CD4-positive, CD25-positive, alpha-beta regulatory T cell (primary cell): ENCODE results near the gene AQP4. TPM values are rescaled to one million over a fixed set of nuclear protein-coding genes. Genes with fewer than 3 reads are reported as not detected.
A peak's percentile ranks its signal among the peaks of the same experiment; 100 is the strongest.

Experiments
- ATAC-seq, 2 donors: fragments of 150-1000 bp; cut with Tn5 transposase; one replicate each; pipeline ENCODE4 v1.10.0; 2021; ENCODE audit warnings: low read depth in 2 of 2, moderate number of reproducible peaks in 2 of 2, moderate library complexity in 1 of 2
- DNase-seq, 3 donors: peaks; one replicate each; pipeline versions ENCODE4 v3.0.0 to v3.0.0-alpha.2; 2012 to 2022; ENCODE audit warnings: mixed read lengths in 1 of 3
- H3K27ac ChIP-seq: one replicate; pipeline ENCODE4 v1.7.0; 2013; ENCODE audit warnings: mild to moderate bottlenecking, low read length; ENCODE audit not compliant: insufficient read depth, poor library complexity, severe bottlenecking
- H3K27me3 ChIP-seq: one replicate; pipeline ENCODE4 v1.7.0; 2013; ENCODE audit warnings: low read length; ENCODE audit not compliant: control insufficient read depth, insufficient read depth
- H3K36me3 ChIP-seq: one replicate; pipeline ENCODE4 v1.7.0; 2013; ENCODE audit warnings: mild to moderate bottlenecking, low read length, moderate library complexity; ENCODE audit not compliant: control insufficient read depth, insufficient read depth
- H3K4me1 ChIP-seq: 2 replicates; pipeline ENCODE4 v1.7.0; 2013; ENCODE audit warnings: mild to moderate bottlenecking, low read length; ENCODE audit not compliant: insufficient read depth, control insufficient read depth, poor library complexity, severe bottlenecking
- H3K4me3 ChIP-seq: one replicate; pipeline ENCODE4 v1.7.0; 2013; ENCODE audit warnings: low read depth, mild to moderate bottlenecking, low read length, moderate library complexity
- H3K9me3 ChIP-seq, 2 experiments: 1 replicate in 1 of 2; 2 replicates in 1 of 2; pipeline ENCODE4 v1.7.0; 2013; ENCODE audit warnings: low read length in 2 of 2, mild to moderate bottlenecking in 1 of 2, moderate library complexity in 1 of 2; ENCODE audit not compliant: control insufficient read depth in 2 of 2
- H3K27ac Mint-ChIP-seq, 3 donors: one replicate each; pipeline ENCODE4 v1.8.0; 2020 to 2022; ENCODE audit warnings: mild to moderate bottlenecking in 3 of 3, mixed read lengths in 3 of 3, moderate library complexity in 2 of 3
- H3K27me3 Mint-ChIP-seq: one replicate; pipeline ENCODE4 v1.8.0; 2022; ENCODE audit warnings: mild to moderate bottlenecking, mixed read lengths
- H3K36me3 Mint-ChIP-seq: one replicate; pipeline ENCODE4 v1.8.0; 2020; ENCODE audit warnings: mixed read lengths
- H3K4me1 Mint-ChIP-seq, 4 donors: one replicate each; pipeline ENCODE4 v1.8.0; 2020 to 2022; ENCODE audit warnings: mixed read lengths in 4 of 4, mild to moderate bottlenecking in 1 of 4
- H3K4me3 Mint-ChIP-seq, 4 donors: one replicate each; pipeline ENCODE4 v1.8.0; 2020 to 2022; ENCODE audit warnings: mild to moderate bottlenecking in 4 of 4, mixed read lengths in 4 of 4, moderate library complexity in 3 of 4
- H3K9me3 Mint-ChIP-seq, 7 donors: one replicate each; pipeline ENCODE4 v1.8.0; 2020 to 2022; ENCODE audit warnings: mixed read lengths in 7 of 7, mild to moderate bottlenecking in 3 of 7, moderate library complexity in 2 of 7
- polyA plus RNA-seq, 4 donors: library from polyadenylated mRNA; unstranded; fragments of 300-500 nt; fragmentation: Illumina TruSeq; gene quantifications; one replicate each; pipeline ENCODE4 v1.2.3, GENCODE V29; 2021
- total RNA-seq: library from RNA; stranded (reverse); gene quantifications from one replicate; pipeline ENCODE4 v1.2.3, GENCODE V29; 2022

AQP4 gene
- total and polyA plus RNA-seq, 5 donors from 2014 or later: not detected

GRCh38 chr18:26893996-26894395 is 28.5 kb upstream of the AQP4 start:
- H3K4me3 ChIP-seq: no peak overlapping the region
- H3K9me3 Mint-ChIP-seq: peaks cover 2 to 6% (median 3%) of the 10 kb centered on the region in 7 donors
- H3K36me3 ChIP-seq: no peaks in the 10 kb centered on the region
- H3K27ac ChIP-seq: no peak overlapping the region
- no peaks in the 10 kb centered on the region for H3K27me3 ChIP-seq
- no peak overlapping the region for H3K27ac Mint-ChIP-seq
- H3K4me1 Mint-ChIP-seq: peaks cover 0 to 4% (median 0%) of the 10 kb centered on the region in 4 donors
- H3K9me3 ChIP-seq: no peaks in the 10 kb centered on the region
- H3K4me1 ChIP-seq: no peaks in the 10 kb centered on the region
- no peak for ATAC-seq
- no peaks in the 10 kb centered on the region for H3K36me3 Mint-ChIP-seq
- no peak overlapping the region for H3K4me3 Mint-ChIP-seq
- H3K27me3 Mint-ChIP-seq: no peaks in the 10 kb centered on the region
- DNase-seq: no peak

- H3K36me3 ChIP-seq: no peaks in the 10 kb centered on the region
- Mint-ChIP-seq H3K9me3 (peaks cover 0 to 4% (median 3%) of the 10 kb centered on the region in 7 donors), H3K36me3 (no peaks in the 10 kb centered on the region), H3K4me1 (peaks cover 0 to 4% (median 0%) of the 10 kb centered on the region in 4 donors), H3K27me3 (peaks cover 4% of the 10 kb centered on the region), H3K27ac (no peak overlapping the region), H3K4me3 (no peak overlapping the region)
- H3K27me3 ChIP-seq: no peaks in the 10 kb centered on the region
- ATAC-seq: no peak
- H3K4me1 ChIP-seq: no peaks in the 10 kb centered on the region
- H3K9me3 ChIP-seq: no peaks in the 10 kb centered on the region
- no peak overlapping the region for H3K27ac ChIP-seq
- H3K4me3 ChIP-seq: no peak overlapping the region
- no peak for DNase-seq
Measured at GRCh38 chr18:26888259-26888658, 22.8 kb upstream of the AQP4 start.

- Mint-ChIP-seq H3K27ac (no peak overlapping the region), H3K9me3 (peaks cover 0 to 18% (median 6%) of the 10 kb centered on the region in 7 donors), H3K36me3 (no peaks in the 10 kb centered on the region), H3K27me3 (no peaks in the 10 kb centered on the region), H3K4me3 (no peak overlapping the region), H3K4me1 (no peaks in the 10 kb centered on the region)
- Histone ChIP-seq H3K27ac (no peak overlapping the region), H3K27me3 (no peaks in the 10 kb centered on the region), H3K4me1 (no peaks in the 10 kb centered on the region), H3K9me3 (no peaks in the 10 kb centered on the region), H3K36me3 (no peaks in the 10 kb centered on the region), H3K4me3 (no peak overlapping the region)
- no peak for ATAC-seq
- no peak for DNase-seq
Measured at GRCh38 chr18:26875040-26875654, 9.6 kb upstream of the AQP4 start.

GRCh38 chr18:26874283-26874682 is 8.8 kb upstream of the AQP4 start:
- no peaks in the 10 kb centered on the region for H3K27me3 Mint-ChIP-seq
- Histone ChIP-seq H3K36me3 (no peaks in the 10 kb centered on the region), H3K27me3 (no peaks in the 10 kb centered on the region), H3K4me1 (no peaks in the 10 kb centered on the region), H3K9me3 (no peaks in the 10 kb centered on the region), H3K27ac (no peak overlapping the region), H3K4me3 (no peak overlapping the region)
- no peak overlapping the region for H3K27ac Mint-ChIP-seq
- no peak overlapping the region for H3K4me3 Mint-ChIP-seq
- peaks cover 0 to 16% (median 4%) of the 10 kb centered on the region in 7 donors for H3K9me3 Mint-ChIP-seq
- H3K36me3 Mint-ChIP-seq: no peaks in the 10 kb centered on the region
- ATAC-seq (no peak), DNase-seq (no peak)
- H3K4me1 Mint-ChIP-seq: no peaks in the 10 kb centered on the region

GRCh38 chr18:26869640-26870039 is 4.1 kb upstream of the AQP4 start:
- no peak overlapping the region for H3K4me3 Mint-ChIP-seq
- no peak for ATAC-seq
- H3K36me3 ChIP-seq: no peaks in the 10 kb centered on the region
- no peak for DNase-seq
- H3K27ac ChIP-seq: no peak overlapping the region
- no peaks in the 10 kb centered on the region for H3K27me3 ChIP-seq
- no peaks in the 10 kb centered on the region for H3K36me3 Mint-ChIP-seq
- no peaks in the 10 kb centered on the region for H3K9me3 ChIP-seq
- no peaks in the 10 kb centered on the region for H3K4me1 Mint-ChIP-seq
- H3K27me3 Mint-ChIP-seq: no peaks in the 10 kb centered on the region
- H3K4me3 ChIP-seq: no peak overlapping the region
- H3K4me1 ChIP-seq: no peaks in the 10 kb centered on the region
- no peak overlapping the region for H3K27ac Mint-ChIP-seq
- peaks cover 0 to 10% (median 0%) of the 10 kb centered on the region in 7 donors for H3K9me3 Mint-ChIP-seq

- Mint-ChIP-seq H3K9me3 (peaks cover 0 to 8% (median 0%) of the 10 kb centered on the region in 7 donors), H3K4me1 (no peaks in the 10 kb centered on the region), H3K27ac (no peak overlapping the region), H3K4me3 (no peak overlapping the region), H3K36me3 (no peaks in the 10 kb centered on the region), H3K27me3 (no peaks in the 10 kb centered on the region)
- Histone ChIP-seq H3K4me3 (no peak overlapping the region), H3K9me3 (no peaks in the 10 kb centered on the region), H3K36me3 (no peaks in the 10 kb centered on the region), H3K27ac (no peak overlapping the region), H3K4me1 (no peaks in the 10 kb centered on the region), H3K27me3 (no peaks in the 10 kb centered on the region)
- DNase-seq (no peak), ATAC-seq (no peak)
Measured at GRCh38 chr18:26868968-26869586, 3.6 kb upstream of the AQP4 start.

GRCh38 chr18:26867471-26867870 is 2.0 kb upstream of the AQP4 start:
- no peak overlapping the region for H3K4me3 ChIP-seq
- H3K4me3 Mint-ChIP-seq: peak overlapping the region in 1 of 4 donors; percentile 21
- DNase-seq (no peak), ATAC-seq (no peak)
- no peaks in the 10 kb centered on the region for H3K4me1 ChIP-seq
- peaks cover 0 to 4% (median 1%) of the 10 kb centered on the region in 7 donors for H3K9me3 Mint-ChIP-seq
- H3K27ac Mint-ChIP-seq: no peak overlapping the region
- H3K27ac ChIP-seq: no peak overlapping the region
- no peaks in the 10 kb centered on the region for H3K36me3 Mint-ChIP-seq
- no peaks in the 10 kb centered on the region for H3K9me3 ChIP-seq
- no peaks in the 10 kb centered on the region for H3K27me3 Mint-ChIP-seq
- no peaks in the 10 kb centered on the region for H3K36me3 ChIP-seq
- no peaks in the 10 kb centered on the region for H3K4me1 Mint-ChIP-seq
- no peaks in the 10 kb centered on the region for H3K27me3 ChIP-seq

- peaks cover 0 to 4% (median 2%) of the 10 kb centered on the region in 7 donors for H3K9me3 Mint-ChIP-seq
- H3K36me3 Mint-ChIP-seq: no peaks in the 10 kb centered on the region
- Histone ChIP-seq H3K4me3 (no peak overlapping the region), H3K27me3 (no peaks in the 10 kb centered on the region), H3K4me1 (no peaks in the 10 kb centered on the region), H3K9me3 (no peaks in the 10 kb centered on the region), H3K36me3 (no peaks in the 10 kb centered on the region), H3K27ac (no peak overlapping the region)
- DNase-seq (no peak), ATAC-seq (no peak)
- H3K4me1 Mint-ChIP-seq: no peaks in the 10 kb centered on the region
- no peaks in the 10 kb centered on the region for H3K27me3 Mint-ChIP-seq
- no peak overlapping the region for H3K27ac Mint-ChIP-seq
- no peak overlapping the region for H3K4me3 Mint-ChIP-seq
Measured at GRCh38 chr18:26864658-26865057, 849 bp downstream of the AQP4 start.
